PC-3 (cell line): Measurements from ENCODE around the gene MC2R. TPM values are rescaled to one million over a fixed set of nuclear protein-coding genes. Genes with fewer than 3 reads are reported as not detected.

ENCODE experiments used
- ATAC-seq: fragments of 200-7000 bp; cut with Tn5 transposase; 2 replicates; pipeline ENCODE4 v1.9.1; 2020; ENCODE audit warnings: mild to moderate bottlenecking, moderate library complexity
- BruUV-seq: library from RNA; stranded (reverse); fragments of 400-500 nt; replicated peaks from 2 replicates; lab custom pipeline; 2021; lab: Mats Ljungman, UMichigan
- CTCF ChIA-PET: fragments of 300-600 bp; sonication (Branson Sonifier 250); formaldehyde crosslinking; loops from one replicate; lab custom pipeline; 2022; ENCODE audit warnings: antibody characterized with exemption; lab: Charles Lee
- POLR2A ChIA-PET: fragments of 300-600 bp; sonication (Branson Sonifier 250); formaldehyde crosslinking; loops from one replicate; lab custom pipeline; 2022; ENCODE audit warnings: antibody characterized with exemption; ENCODE audit not compliant: unreplicated experiment; lab: Charles Lee
- DNase-seq: peaks from one replicate; pipeline ENCODE4 v3.0.0-alpha.2; 2015
- H2AFZ ChIP-seq: fragments of 300-600 bp; sonication (generic); 2 replicates; pipeline ENCODE4 v1.6.0; 2016; ENCODE audit warnings: antibody characterized with exemption, low read length
- H3F3A ChIP-seq: fragments of 300-600 bp; sonication (generic); one replicate; pipeline ENCODE4 v1.6.0; 2017; ENCODE audit warnings: antibody characterized with exemption, low read length, control low read depth, mild to moderate bottlenecking; ENCODE audit not compliant: unreplicated experiment
- H3K27ac ChIP-seq: fragments of 300-600 bp; sonication (generic); 2 replicates; pipeline ENCODE4 v1.5.1; 2016; ENCODE audit warnings: mild to moderate bottlenecking, low read length
- H3K27me3 ChIP-seq: fragments of 300-600 bp; sonication (generic); 2 replicates; pipeline ENCODE4 v1.6.1; 2016; ENCODE audit warnings: low read length, mixed read lengths
- H3K36me3 ChIP-seq: fragments of 300-600 bp; sonication (generic); 2 replicates; pipeline ENCODE4 v1.6.1; 2016; ENCODE audit warnings: low read depth, mixed run types, low read length, mixed read lengths
- H3K4me1 ChIP-seq: fragments of 300-600 bp; sonication (generic); 2 replicates; pipeline ENCODE4 v1.5.1; 2016; ENCODE audit warnings: low read length; ENCODE audit not compliant: insufficient read depth
- H3K4me2 ChIP-seq: fragments of 300-600 bp; sonication (generic); 2 replicates; pipeline ENCODE4 v1.6.0; 2016; ENCODE audit warnings: low read length
- H3K4me3 ChIP-seq: fragments of 300-600 bp; sonication (generic); 2 replicates; pipeline ENCODE4 v1.5.1; 2016; ENCODE audit warnings: mild to moderate bottlenecking, low read length, mixed read lengths
- H3K79me2 ChIP-seq: fragments of 300-600 bp; sonication (generic); 2 replicates; pipeline ENCODE4 v1.6.1; 2017; ENCODE audit warnings: low read length, mixed read lengths
- H3K9ac ChIP-seq: fragments of 300-600 bp; sonication (generic); 2 replicates; pipeline ENCODE4 v1.6.0; 2016; ENCODE audit warnings: mild to moderate bottlenecking, low read length
- H3K9me2 ChIP-seq: fragments of 300-600 bp; sonication (generic); replicated peaks from 2 replicates; pipeline ENCODE4 v1.6.1; 2016; ENCODE audit warnings: mixed run types, low read length, mixed read lengths
- H3K9me3 ChIP-seq: fragments of 300-600 bp; sonication (generic); 2 replicates; pipeline ENCODE4 v1.6.1; 2016; ENCODE audit warnings: low read length, mixed read lengths
- H4K20me1 ChIP-seq: fragments of 300-600 bp; sonication (generic); 2 replicates; pipeline ENCODE4 v1.6.1; 2016; ENCODE audit warnings: low read length, mixed read lengths
- EZH2 ChIP-seq: fragments of 300-600 bp; sonication (generic); IDR thresholded peaks from one replicate; pipeline ENCODE4 v1.6.1; 2017; ENCODE audit warnings: antibody characterized with exemption, mild to moderate bottlenecking, low read length; ENCODE audit not compliant: unreplicated experiment
- intact Hi-C: fragments of 100-400 bp; cut with micrococcal nuclease; formaldehyde crosslinking; loops from 2 replicates; pipeline ENCODE4 v1.9.0; 2023
- total RNA-seq: library from RNA; depleted of rRNA; stranded (reverse); fragments of >200 nt; gene quantifications from 2 replicates; pipeline ENCODE4 v1.2.3, GENCODE V29; 2014; rRNA removed

The MC2R gene
- total RNA-seq, 1 experiment from 2014 or later, result not detected

GRCh38 chr18:13834496-13835015, 80.8 kb downstream of the MC2R start:
- H3K27ac ChIP-seq, result no peak overlapping the region
- H2AFZ ChIP-seq, result no peak overlapping the region
- H3K4me1 ChIP-seq, result no peaks in the 10 kb centered on the region
- ChIA-PET CTCF (no interaction called here), POLR2A (no interaction called here)
- TF ChIP-seq EZH2, result no peak
- DNase-seq (peak; percentile 4), ATAC-seq (no peak)
- no peak overlapping the region for H3K4me3 ChIP-seq
- no peak overlapping the region for H3K9ac ChIP-seq
- H3K4me2 ChIP-seq, result no peak overlapping the region
- H3K27me3 ChIP-seq, result peaks cover 48% of the 10 kb centered on the region
- no peaks in the 10 kb centered on the region for H4K20me1 ChIP-seq
- no peaks in the 10 kb centered on the region for H3K9me3 ChIP-seq
- intact Hi-C loops, result no loop called here
- H3F3A ChIP-seq, result no peaks in the 10 kb centered on the region
- H3K36me3 ChIP-seq, result no peaks in the 10 kb centered on the region
- BruUV-seq, result no TSS peak
- no peaks in the 10 kb centered on the region for H3K79me2 ChIP-seq
- H3K9me2 ChIP-seq, result no peaks in the 10 kb centered on the region

Other genes starting within 250 kb of the MC2R start
- 49.2 and 52.7 TPM in 2 replicates for gene FAM210A, start 189.0 kb downstream of the MC2R start, total RNA-seq
- gene RNMT, start 188.9 kb downstream of the MC2R start, total RNA-seq, result 18.9 and 21.1 TPM in 2 replicates
- not detected in 2 replicates for gene MC5R, start 91.4 kb downstream of the MC2R start, total RNA-seq
- 5.9 and 7.3 TPM in 2 replicates for gene ZNF519, start 216.9 kb upstream of the MC2R start, total RNA-seq